SK-N-SH treated with all-trans-retinoic acid at 6 μM for 48 hours (cell line): ENCODE results near the gene SERGEF.

Experiments
- ARNTL ChIP-seq: fragments of 450-650 bp; formaldehyde crosslinking; IDR thresholded peaks from 2 replicates; pipeline ENCODE4 v1.5.0; 2020; ENCODE audit warnings: low read depth, mild to moderate bottlenecking, moderate library complexity, borderline replicate concordance
- CREB5 ChIP-seq: fragments of 250-450 bp; sonication (Bioruptor Pico); IDR thresholded peaks from 2 replicates; pipeline ENCODE4 v1.5.1; 2020; ENCODE audit warnings: low read depth, mild to moderate bottlenecking, moderate library complexity
- CSDC2 ChIP-seq: fragments of 250-450 bp; sonication (Bioruptor Pico); IDR thresholded peaks from 2 replicates; pipeline ENCODE4 v1.5.0; 2020; ENCODE audit warnings: mild to moderate bottlenecking, moderate library complexity
- GLIS3 ChIP-seq: fragments of 250-450 bp; sonication (Bioruptor Pico); IDR thresholded peaks from 2 replicates; pipeline ENCODE4 v1.5.0; 2020; ENCODE audit warnings: mild to moderate bottlenecking, moderate library complexity
- PATZ1 ChIP-seq: fragments of 250-450 bp; sonication (Bioruptor Pico); IDR thresholded peaks from 2 replicates; pipeline ENCODE4 v1.8.0; 2020; ENCODE audit warnings: mild to moderate bottlenecking, moderate library complexity, borderline replicate concordance
- POU6F1 ChIP-seq: fragments of 250-450 bp; sonication (Bioruptor Pico); IDR thresholded peaks from 2 replicates; pipeline ENCODE4 v1.8.0; 2021; ENCODE audit warnings: low read depth, mild to moderate bottlenecking, moderate library complexity, borderline replicate concordance
- RARB ChIP-seq: fragments of 250-450 bp; sonication (Bioruptor Pico); IDR thresholded peaks from 2 replicates; pipeline ENCODE4 v1.8.0; 2021; ENCODE audit warnings: mild to moderate bottlenecking, moderate library complexity
- SNAI2 ChIP-seq: fragments of 250-450 bp; sonication (Bioruptor Pico); IDR thresholded peaks from 2 replicates; pipeline ENCODE4 v1.5.0; 2020; ENCODE audit warnings: mild to moderate bottlenecking, moderate library complexity
- TCF4 ChIP-seq: fragments of 250-450 bp; sonication (Bioruptor Pico); IDR thresholded peaks from 2 replicates; pipeline ENCODE4 v1.8.0; 2021; ENCODE audit warnings: mild to moderate bottlenecking, moderate library complexity, borderline replicate concordance
- ZC3H10 ChIP-seq: fragments of 250-450 bp; sonication (Bioruptor Pico); IDR thresholded peaks from 2 replicates; pipeline ENCODE4 v1.5.1; 2021; ENCODE audit warnings: mild to moderate bottlenecking, moderate library complexity
- ZFP3 ChIP-seq: fragments of 250-450 bp; sonication (Bioruptor Pico); IDR thresholded peaks from 2 replicates; pipeline ENCODE4 v1.5.0; 2020; ENCODE audit warnings: mild to moderate bottlenecking, moderate library complexity
- ZFP30 ChIP-seq: fragments of 450-650 bp; formaldehyde crosslinking; IDR thresholded peaks from 2 replicates; pipeline ENCODE4 v1.5.0; 2022; ENCODE audit warnings: mild to moderate bottlenecking, moderate library complexity
- ZNF8 ChIP-seq: fragments of 450-650 bp; formaldehyde crosslinking; IDR thresholded peaks from 2 replicates; pipeline ENCODE4 v1.5.0; 2020; ENCODE audit warnings: mild to moderate bottlenecking, moderate library complexity

GRCh38 chr11:18036456-18036855 lies 23.6 kb upstream of the SERGEF start:
- TF ChIP-seq ZNF8 (CRISPR knock-in tag) (no peak), ZFP30 (no peak), CREB5 (CRISPR knock-in tag) (no peak), PATZ1 (CRISPR knock-in tag) (no peak), ZC3H10 (CRISPR knock-in tag) (no peak), ZFP3 (CRISPR knock-in tag) (no peak), GLIS3 (CRISPR knock-in tag) (no peak), RARB (CRISPR knock-in tag) (no peak), SNAI2 (CRISPR knock-in tag) (no peak), POU6F1 (CRISPR knock-in tag) (no peak), CSDC2 (CRISPR knock-in tag) (no peak), ARNTL (CRISPR knock-in tag) (no peak), TCF4 (CRISPR knock-in tag) (no peak)
